WTC11 (cell line): ENCODE measurements around the gene RNF208. TPM values are rescaled to one million over a fixed set of nuclear protein-coding genes. Genes with fewer than 3 reads are reported as not detected.

Experiments
- ATAC-seq: fragments of 200-7000 bp; cut with Tn5 transposase; 2 replicates; pipeline ENCODE4 v1.10.0; 2021; ENCODE audit warnings: mild to moderate bottlenecking, moderate library complexity
- CTCF ChIA-PET: fragments of 300-600 bp; sonication (Branson Sonifier 250); formaldehyde crosslinking; loops from one replicate; lab custom pipeline; 2021; ENCODE audit warnings: antibody characterized with exemption; lab: Charles Lee
- POLR2A ChIA-PET: fragments of 350-600 bp; sonication (Branson Sonifier 250); formaldehyde crosslinking; loops from one replicate; lab custom pipeline; 2021; ENCODE audit warnings: antibody characterized with exemption; lab: Charles Lee
- DNase-seq: peaks from one replicate; pipeline ENCODE4 v3.0.0; 2021; ENCODE audit warnings: low spot score
- H3K27ac Mint-ChIP-seq: 2 replicates; pipeline ENCODE4 v1.8.0; 2021; ENCODE audit warnings: mixed read lengths
- H3K27me3 Mint-ChIP-seq: 2 replicates; pipeline ENCODE4 v1.8.0; 2021; ENCODE audit warnings: low read depth, mild to moderate bottlenecking, moderate library complexity, mixed read lengths
- H3K36me3 Mint-ChIP-seq: 2 replicates; pipeline ENCODE4 v1.8.0; 2021; ENCODE audit warnings: mixed read lengths
- H3K4me1 Mint-ChIP-seq: 2 replicates; pipeline ENCODE4 v1.8.0; 2022; ENCODE audit warnings: mixed read lengths
- H3K4me3 Mint-ChIP-seq: 2 replicates; pipeline ENCODE4 v1.8.0; 2021; ENCODE audit warnings: mild to moderate bottlenecking, moderate library complexity, mixed read lengths
- H3K9me3 Mint-ChIP-seq: 2 replicates; pipeline ENCODE4 v1.8.0; 2021; ENCODE audit warnings: mixed read lengths
- ATF1 ChIP-seq: sonication (generic); formaldehyde crosslinking; IDR thresholded peaks from 2 replicates; pipeline ENCODE4 v1.8.1; 2023; ENCODE audit warnings: mild to moderate bottlenecking, moderate library complexity, missing genetic modification reagents
- CREM ChIP-seq: sonication (generic); formaldehyde crosslinking; IDR thresholded peaks from 2 replicates; pipeline ENCODE4 v1.8.1; 2022; ENCODE audit warnings: mild to moderate bottlenecking, missing genetic modification reagents, moderate library complexity
- IRF2 ChIP-seq: sonication (generic); formaldehyde crosslinking; IDR thresholded peaks from 2 replicates; pipeline ENCODE4 v1.8.0; 2022; ENCODE audit warnings: low read depth, missing genetic modification reagents, borderline replicate concordance
- MXD4 ChIP-seq: fragments of 250-450 bp; sonication (Bioruptor Pico); IDR thresholded peaks from 2 replicates; pipeline ENCODE4 v1.8.0; 2021; ENCODE audit warnings: mild to moderate bottlenecking, moderate library complexity, borderline replicate concordance
- NFYB ChIP-seq: sonication (generic); formaldehyde crosslinking; conservative IDR thresholded peaks from 2 replicates; pipeline ENCODE4 v1.8.0; 2022; ENCODE audit warnings: low read depth, missing genetic modification reagents
- NR2C2 ChIP-seq: sonication (generic); formaldehyde crosslinking; IDR thresholded peaks from 2 replicates; pipeline ENCODE4 v1.8.0; 2022; ENCODE audit warnings: mild to moderate bottlenecking, missing genetic modification reagents
- RORB ChIP-seq: fragments of 250-450 bp; sonication (Bioruptor Pico); IDR thresholded peaks from 2 replicates; pipeline ENCODE4 v1.9.0; 2021; ENCODE audit warnings: mild to moderate bottlenecking
- SMAD4 ChIP-seq: sonication (generic); formaldehyde crosslinking; IDR thresholded peaks from 2 replicates; pipeline ENCODE4 v1.8.0; 2022; ENCODE audit warnings: mild to moderate bottlenecking, missing genetic modification reagents
- TCF7 ChIP-seq: sonication (generic); formaldehyde crosslinking; IDR thresholded peaks from 2 replicates; pipeline ENCODE4 v1.8.0; 2022; ENCODE audit warnings: mild to moderate bottlenecking, low read depth, missing genetic modification reagents, moderate library complexity
- TEAD4 ChIP-seq: sonication (generic); formaldehyde crosslinking; IDR thresholded peaks from 2 replicates; pipeline ENCODE4 v1.8.0; 2022; ENCODE audit warnings: mild to moderate bottlenecking, missing genetic modification reagents
- ZNF232 ChIP-seq: sonication (generic); formaldehyde crosslinking; IDR thresholded peaks from 2 replicates; pipeline ENCODE4 v1.8.0; 2022; ENCODE audit warnings: mild to moderate bottlenecking, missing genetic modification reagents
- ZNF416 ChIP-seq: fragments of 250-450 bp; sonication (Bioruptor Pico); IDR thresholded peaks from 2 replicates; pipeline ENCODE4 v1.9.0; 2021; ENCODE audit warnings: mild to moderate bottlenecking, inconsistent platforms
- total RNA-seq: library from RNA; stranded (reverse); gene quantifications from 3 replicates; pipeline ENCODE4 v1.2.3, GENCODE V29; 2021
- TF ChIP-seq, protein P1 (sequence below): sonication (generic); formaldehyde crosslinking; IDR thresholded peaks from 2 replicates; pipeline ENCODE4 v1.8.1; 2023; ENCODE audit warnings: mild to moderate bottlenecking, missing genetic modification reagents
- TF ChIP-seq, protein P2 (sequence below): sonication (generic); formaldehyde crosslinking; conservative IDR thresholded peaks from 2 replicates; pipeline ENCODE4 v1.8.1; 2023; ENCODE audit warnings: mild to moderate bottlenecking, low read depth, missing genetic modification reagents, moderate library complexity
- TF ChIP-seq, protein P3 (sequence below): sonication (generic); formaldehyde crosslinking; IDR thresholded peaks from 2 replicates; pipeline ENCODE4 v1.8.1; 2022; ENCODE audit warnings: low read depth, missing genetic modification reagents, borderline replicate concordance
- TF ChIP-seq, protein P4 (sequence below): sonication (generic); formaldehyde crosslinking; IDR thresholded peaks from 2 replicates; pipeline ENCODE4 v1.8.1; 2023; ENCODE audit warnings: mild to moderate bottlenecking, missing genetic modification reagents, moderate library complexity
- TF ChIP-seq, protein P5 (sequence below): sonication (generic); formaldehyde crosslinking; IDR thresholded peaks from 2 replicates; pipeline ENCODE4 v1.8.0; 2023; ENCODE audit warnings: mild to moderate bottlenecking, missing genetic modification reagents
- TF ChIP-seq, protein P6 (sequence below): sonication (generic); formaldehyde crosslinking; IDR thresholded peaks from 2 replicates; pipeline ENCODE4 v1.8.1; 2023; ENCODE audit warnings: mild to moderate bottlenecking, missing genetic modification reagents, moderate library complexity
- TF ChIP-seq, protein P7 (sequence below): sonication (generic); formaldehyde crosslinking; IDR thresholded peaks from 2 replicates; pipeline ENCODE4 v1.8.0; 2022; ENCODE audit warnings: missing genetic modification reagents

Gene RNF208
- total RNA-seq, 1 experiment from 2014 or later = 14.8 TPM

DNA sequence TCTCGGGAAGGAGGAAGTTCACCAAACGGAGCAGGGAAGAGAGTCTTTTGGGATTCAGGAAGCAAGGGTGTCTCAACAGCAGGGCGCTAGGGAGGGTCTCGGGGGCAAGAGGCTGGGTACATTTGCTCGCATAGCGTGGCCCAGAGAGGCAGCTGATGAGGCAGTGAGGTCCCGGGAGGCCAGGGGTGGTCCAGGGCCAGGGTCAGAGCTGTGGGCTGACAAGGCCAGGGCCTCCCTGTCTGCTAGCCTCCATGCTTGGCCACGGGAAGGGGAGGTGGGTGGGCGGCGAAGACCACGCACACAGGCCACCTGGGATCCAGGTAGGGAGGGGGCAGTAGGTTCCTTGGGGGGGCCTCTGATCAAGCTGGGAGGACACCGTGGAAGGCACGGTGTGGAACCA is 10.5 kb downstream of the RNF208 start:
- ChIA-PET CTCF (interaction anchor here (1.0 kb wide), 1 partner anchor 11 kb away, joined by 3 read pairs; no protein-coding TSS in a partner anchor), POLR2A (interaction anchor here (0.9 kb wide), 1 partner anchor 11 kb away, joined by 3 read pairs; no protein-coding TSS in a partner anchor)
- Mint-ChIP-seq H3K27me3 (no peaks in the 10 kb centered on the region), H3K27ac (no peak overlapping the region), H3K9me3 (no peaks in the 10 kb centered on the region), H3K4me3 (no peak overlapping the region), H3K36me3 (peaks cover 25% of the 10 kb centered on the region), H3K4me1 (peaks cover 4% of the 10 kb centered on the region)
- ATAC-seq = no peak
- no peak for TF ChIP-seq MXD4
- TF ChIP-seq, protein P1, sequence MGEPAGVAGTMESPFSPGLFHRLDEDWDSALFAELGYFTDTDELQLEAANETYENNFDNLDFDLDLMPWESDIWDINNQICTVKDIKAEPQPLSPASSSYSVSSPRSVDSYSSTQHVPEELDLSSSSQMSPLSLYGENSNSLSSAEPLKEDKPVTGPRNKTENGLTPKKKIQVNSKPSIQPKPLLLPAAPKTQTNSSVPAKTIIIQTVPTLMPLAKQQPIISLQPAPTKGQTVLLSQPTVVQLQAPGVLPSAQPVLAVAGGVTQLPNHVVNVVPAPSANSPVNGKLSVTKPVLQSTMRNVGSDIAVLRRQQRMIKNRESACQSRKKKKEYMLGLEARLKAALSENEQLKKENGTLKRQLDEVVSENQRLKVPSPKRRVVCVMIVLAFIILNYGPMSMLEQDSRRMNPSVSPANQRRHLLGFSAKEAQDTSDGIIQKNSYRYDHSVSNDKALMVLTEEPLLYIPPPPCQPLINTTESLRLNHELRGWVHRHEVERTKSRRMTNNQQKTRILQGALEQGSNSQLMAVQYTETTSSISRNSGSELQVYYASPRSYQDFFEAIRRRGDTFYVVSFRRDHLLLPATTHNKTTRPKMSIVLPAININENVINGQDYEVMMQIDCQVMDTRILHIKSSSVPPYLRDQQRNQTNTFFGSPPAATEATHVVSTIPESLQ = no peak
- TF ChIP-seq, protein P2, sequence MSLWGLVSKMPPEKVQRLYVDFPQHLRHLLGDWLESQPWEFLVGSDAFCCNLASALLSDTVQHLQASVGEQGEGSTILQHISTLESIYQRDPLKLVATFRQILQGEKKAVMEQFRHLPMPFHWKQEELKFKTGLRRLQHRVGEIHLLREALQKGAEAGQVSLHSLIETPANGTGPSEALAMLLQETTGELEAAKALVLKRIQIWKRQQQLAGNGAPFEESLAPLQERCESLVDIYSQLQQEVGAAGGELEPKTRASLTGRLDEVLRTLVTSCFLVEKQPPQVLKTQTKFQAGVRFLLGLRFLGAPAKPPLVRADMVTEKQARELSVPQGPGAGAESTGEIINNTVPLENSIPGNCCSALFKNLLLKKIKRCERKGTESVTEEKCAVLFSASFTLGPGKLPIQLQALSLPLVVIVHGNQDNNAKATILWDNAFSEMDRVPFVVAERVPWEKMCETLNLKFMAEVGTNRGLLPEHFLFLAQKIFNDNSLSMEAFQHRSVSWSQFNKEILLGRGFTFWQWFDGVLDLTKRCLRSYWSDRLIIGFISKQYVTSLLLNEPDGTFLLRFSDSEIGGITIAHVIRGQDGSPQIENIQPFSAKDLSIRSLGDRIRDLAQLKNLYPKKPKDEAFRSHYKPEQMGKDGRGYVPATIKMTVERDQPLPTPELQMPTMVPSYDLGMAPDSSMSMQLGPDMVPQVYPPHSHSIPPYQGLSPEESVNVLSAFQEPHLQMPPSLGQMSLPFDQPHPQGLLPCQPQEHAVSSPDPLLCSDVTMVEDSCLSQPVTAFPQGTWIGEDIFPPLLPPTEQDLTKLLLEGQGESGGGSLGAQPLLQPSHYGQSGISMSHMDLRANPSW (CRISPR knock-in tag) = no peak
- TF ChIP-seq ZNF416 (CRISPR knock-in tag) = no peak
- TF ChIP-seq NR2C2 (CRISPR knock-in tag) = no peak
- TF ChIP-seq SMAD4 (CRISPR knock-in tag) = no peak
- no peak for TF ChIP-seq ATF1
- TF ChIP-seq, protein P3, sequence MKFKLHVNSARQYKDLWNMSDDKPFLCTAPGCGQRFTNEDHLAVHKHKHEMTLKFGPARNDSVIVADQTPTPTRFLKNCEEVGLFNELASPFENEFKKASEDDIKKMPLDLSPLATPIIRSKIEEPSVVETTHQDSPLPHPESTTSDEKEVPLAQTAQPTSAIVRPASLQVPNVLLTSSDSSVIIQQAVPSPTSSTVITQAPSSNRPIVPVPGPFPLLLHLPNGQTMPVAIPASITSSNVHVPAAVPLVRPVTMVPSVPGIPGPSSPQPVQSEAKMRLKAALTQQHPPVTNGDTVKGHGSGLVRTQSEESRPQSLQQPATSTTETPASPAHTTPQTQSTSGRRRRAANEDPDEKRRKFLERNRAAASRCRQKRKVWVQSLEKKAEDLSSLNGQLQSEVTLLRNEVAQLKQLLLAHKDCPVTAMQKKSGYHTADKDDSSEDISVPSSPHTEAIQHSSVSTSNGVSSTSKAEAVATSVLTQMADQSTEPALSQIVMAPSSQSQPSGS (CRISPR knock-in tag) = no peak
- TF ChIP-seq TEAD4 (CRISPR knock-in tag) = no peak
- no peak for TF ChIP-seq ZNF232
- TF ChIP-seq, protein P4, sequence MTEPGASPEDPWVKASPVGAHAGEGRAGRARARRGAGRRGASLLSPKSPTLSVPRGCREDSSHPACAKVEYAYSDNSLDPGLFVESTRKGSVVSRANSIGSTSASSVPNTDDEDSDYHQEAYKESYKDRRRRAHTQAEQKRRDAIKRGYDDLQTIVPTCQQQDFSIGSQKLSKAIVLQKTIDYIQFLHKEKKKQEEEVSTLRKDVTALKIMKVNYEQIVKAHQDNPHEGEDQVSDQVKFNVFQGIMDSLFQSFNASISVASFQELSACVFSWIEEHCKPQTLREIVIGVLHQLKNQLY = no peak
- no peak for TF ChIP-seq RORB (CRISPR knock-in tag)
- TF ChIP-seq NFYB = no peak
- TF ChIP-seq, protein P5, sequence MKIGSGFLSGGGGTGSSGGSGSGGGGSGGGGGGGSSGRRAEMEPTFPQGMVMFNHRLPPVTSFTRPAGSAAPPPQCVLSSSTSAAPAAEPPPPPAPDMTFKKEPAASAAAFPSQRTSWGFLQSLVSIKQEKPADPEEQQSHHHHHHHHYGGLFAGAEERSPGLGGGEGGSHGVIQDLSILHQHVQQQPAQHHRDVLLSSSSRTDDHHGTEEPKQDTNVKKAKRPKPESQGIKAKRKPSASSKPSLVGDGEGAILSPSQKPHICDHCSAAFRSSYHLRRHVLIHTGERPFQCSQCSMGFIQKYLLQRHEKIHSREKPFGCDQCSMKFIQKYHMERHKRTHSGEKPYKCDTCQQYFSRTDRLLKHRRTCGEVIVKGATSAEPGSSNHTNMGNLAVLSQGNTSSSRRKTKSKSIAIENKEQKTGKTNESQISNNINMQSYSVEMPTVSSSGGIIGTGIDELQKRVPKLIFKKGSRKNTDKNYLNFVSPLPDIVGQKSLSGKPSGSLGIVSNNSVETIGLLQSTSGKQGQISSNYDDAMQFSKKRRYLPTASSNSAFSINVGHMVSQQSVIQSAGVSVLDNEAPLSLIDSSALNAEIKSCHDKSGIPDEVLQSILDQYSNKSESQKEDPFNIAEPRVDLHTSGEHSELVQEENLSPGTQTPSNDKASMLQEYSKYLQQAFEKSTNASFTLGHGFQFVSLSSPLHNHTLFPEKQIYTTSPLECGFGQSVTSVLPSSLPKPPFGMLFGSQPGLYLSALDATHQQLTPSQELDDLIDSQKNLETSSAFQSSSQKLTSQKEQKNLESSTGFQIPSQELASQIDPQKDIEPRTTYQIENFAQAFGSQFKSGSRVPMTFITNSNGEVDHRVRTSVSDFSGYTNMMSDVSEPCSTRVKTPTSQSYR = no peak
- no peak for TF ChIP-seq IRF2
- no peak for TF ChIP-seq TCF7 (CRISPR knock-in tag)
- TF ChIP-seq, protein P6, sequence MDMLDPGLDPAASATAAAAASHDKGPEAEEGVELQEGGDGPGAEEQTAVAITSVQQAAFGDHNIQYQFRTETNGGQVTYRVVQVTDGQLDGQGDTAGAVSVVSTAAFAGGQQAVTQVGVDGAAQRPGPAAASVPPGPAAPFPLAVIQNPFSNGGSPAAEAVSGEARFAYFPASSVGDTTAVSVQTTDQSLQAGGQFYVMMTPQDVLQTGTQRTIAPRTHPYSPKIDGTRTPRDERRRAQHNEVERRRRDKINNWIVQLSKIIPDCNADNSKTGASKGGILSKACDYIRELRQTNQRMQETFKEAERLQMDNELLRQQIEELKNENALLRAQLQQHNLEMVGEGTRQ = no peak
- TF ChIP-seq, protein P7, sequence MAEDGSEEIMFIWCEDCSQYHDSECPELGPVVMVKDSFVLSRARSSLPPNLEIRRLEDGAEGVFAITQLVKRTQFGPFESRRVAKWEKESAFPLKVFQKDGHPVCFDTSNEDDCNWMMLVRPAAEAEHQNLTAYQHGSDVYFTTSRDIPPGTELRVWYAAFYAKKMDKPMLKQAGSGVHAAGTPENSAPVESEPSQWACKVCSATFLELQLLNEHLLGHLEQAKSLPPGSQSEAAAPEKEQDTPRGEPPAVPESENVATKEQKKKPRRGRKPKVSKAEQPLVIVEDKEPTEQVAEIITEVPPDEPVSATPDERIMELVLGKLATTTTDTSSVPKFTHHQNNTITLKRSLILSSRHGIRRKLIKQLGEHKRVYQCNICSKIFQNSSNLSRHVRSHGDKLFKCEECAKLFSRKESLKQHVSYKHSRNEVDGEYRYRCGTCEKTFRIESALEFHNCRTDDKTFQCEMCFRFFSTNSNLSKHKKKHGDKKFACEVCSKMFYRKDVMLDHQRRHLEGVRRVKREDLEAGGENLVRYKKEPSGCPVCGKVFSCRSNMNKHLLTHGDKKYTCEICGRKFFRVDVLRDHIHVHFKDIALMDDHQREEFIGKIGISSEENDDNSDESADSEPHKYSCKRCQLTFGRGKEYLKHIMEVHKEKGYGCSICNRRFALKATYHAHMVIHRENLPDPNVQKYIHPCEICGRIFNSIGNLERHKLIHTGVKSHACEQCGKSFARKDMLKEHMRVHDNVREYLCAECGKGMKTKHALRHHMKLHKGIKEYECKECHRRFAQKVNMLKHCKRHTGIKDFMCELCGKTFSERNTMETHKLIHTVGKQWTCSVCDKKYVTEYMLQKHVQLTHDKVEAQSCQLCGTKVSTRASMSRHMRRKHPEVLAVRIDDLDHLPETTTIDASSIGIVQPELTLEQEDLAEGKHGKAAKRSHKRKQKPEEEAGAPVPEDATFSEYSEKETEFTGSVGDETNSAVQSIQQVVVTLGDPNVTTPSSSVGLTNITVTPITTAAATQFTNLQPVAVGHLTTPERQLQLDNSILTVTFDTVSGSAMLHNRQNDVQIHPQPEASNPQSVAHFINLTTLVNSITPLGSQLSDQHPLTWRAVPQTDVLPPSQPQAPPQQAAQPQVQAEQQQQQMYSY (CRISPR knock-in tag) = no peak
- TF ChIP-seq CREM (CRISPR knock-in tag) = no peak
- no peak for DNase-seq
